GM21723 (cell line): ENCODE data around the gene SELENOS.

Source experiments
- ATAC-seq: cut with Tn5 transposase; IDR thresholded peaks from one replicate; pipeline ENCODE4 v1.9.1; 2021; ENCODE audit warnings: mild to moderate bottlenecking, moderate library complexity; ENCODE audit not compliant: unreplicated experiment

The SELENOS gene

GRCh38 chr15:101225658-101226057 is 51.6 kb downstream of the SELENOS start:
- ATAC-seq: no peak
